GM21717 (cell line): ENCODE measurements around the gene ST14.
"Not testable (repeated sequence)": the region's sequence is repeated elsewhere in the genome, so short reads cannot be mapped to it uniquely, and the experiment has no call there.

ENCODE experiments used
- ATAC-seq: cut with Tn5 transposase; IDR thresholded peaks from one replicate; pipeline ENCODE4 v1.9.1; 2021; ENCODE audit warnings: mild to moderate bottlenecking, moderate library complexity; ENCODE audit not compliant: unreplicated experiment

Gene ST14

GRCh38 chr11:130188047-130188446, 28.5 kb downstream of the ST14 start:
- no peak for ATAC-seq

DNA sequence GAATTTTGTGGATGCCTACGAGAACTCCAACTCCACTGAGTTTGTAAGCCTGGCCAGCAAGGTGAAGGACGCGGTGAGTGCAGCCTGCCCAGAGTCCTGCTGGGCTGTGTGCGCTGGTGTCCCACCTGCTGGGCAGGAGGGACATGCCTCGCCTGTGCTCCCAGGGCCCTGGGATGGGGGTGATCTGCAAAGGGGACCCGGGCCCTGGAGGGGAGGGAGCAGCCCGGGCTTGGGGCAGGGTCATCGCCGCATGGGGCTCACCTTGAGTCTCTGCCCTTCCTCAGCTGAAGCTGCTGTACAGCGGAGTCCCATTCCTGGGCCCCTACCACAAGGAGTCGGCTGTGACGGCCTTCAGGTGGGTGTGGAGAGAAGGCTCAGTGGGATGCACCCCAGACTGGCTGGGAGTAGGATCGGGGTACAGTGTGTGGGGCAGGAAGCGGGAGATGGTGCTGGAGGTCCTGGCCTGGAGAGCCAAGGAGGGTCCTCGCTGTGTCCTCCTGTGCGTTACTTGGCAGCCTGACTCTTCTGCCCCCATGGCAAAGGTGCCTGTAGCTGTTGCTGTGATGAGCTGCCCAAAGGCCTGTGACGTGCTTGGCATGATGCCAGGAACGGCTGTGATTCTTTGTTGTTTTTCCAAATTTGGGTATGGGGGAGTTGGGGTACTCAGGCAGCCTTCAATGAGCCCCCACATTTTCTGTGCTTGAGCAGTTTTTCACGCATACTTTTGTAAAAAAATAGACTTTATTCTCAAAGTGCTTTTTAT, 29.2 kb downstream of the ST14 start:
- no peak for ATAC-seq

DNA sequence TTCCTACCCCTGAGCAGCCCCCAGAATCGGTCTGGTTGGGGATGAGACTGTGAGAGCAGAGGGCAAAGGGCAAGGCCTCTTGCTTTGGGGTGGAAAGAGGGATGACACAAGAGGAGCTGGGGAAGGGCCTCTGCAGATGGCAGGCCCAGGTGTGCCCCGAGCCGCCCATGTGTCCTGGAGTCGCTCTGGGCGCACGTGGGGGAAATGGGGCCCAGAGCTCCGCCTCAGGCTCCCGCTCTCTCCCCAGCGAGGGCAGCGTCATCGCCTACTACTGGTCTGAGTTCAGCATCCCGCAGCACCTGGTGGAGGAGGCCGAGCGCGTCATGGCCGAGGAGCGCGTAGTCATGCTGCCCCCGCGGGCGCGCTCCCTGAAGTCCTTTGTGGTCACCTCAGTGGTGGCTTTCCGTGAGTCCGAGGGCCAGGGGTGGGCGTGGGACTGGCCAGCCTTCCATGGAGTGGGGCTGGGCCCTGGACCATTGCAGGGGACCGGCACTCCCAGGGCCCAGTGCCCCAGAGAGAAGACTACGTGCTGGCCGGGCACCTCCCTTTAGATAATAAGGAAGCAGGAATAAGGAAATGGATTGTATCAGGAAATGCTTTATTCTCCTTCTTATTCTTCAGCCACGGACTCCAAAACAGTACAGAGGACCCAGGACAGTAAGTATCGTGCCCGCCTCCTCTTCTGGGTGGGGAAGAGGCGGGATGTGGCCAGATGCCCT, 30.1 kb downstream of the ST14 start:
- no peak for ATAC-seq

DNA sequence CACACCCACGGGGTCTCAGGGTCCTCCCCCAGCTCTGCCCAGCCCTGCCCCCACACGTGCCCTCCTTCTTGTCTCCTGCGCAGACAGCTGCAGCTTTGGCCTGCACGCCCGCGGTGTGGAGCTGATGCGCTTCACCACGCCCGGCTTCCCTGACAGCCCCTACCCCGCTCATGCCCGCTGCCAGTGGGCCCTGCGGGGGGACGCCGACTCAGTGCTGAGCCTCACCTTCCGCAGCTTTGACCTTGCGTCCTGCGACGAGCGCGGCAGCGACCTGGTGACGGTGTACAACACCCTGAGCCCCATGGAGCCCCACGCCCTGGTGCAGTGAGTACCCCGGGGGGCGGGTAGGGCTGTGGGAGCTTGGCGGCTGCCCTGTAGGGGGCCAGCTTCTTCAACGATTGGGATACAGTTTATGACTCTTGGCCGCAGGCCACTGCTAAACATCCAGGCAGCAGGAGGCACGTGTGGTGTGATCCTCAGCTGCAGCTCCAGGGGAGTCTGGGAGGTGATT, 30.8 kb downstream of the ST14 start:
- ATAC-seq = no peak

- ATAC-seq = no peak
Observed at GRCh38 chr11:130191896-130192295, 32.3 kb downstream of the ST14 start.

- no peak for ATAC-seq
Observed at GRCh38 chr11:130192845-130193267, 33.3 kb downstream of the ST14 start.

DNA sequence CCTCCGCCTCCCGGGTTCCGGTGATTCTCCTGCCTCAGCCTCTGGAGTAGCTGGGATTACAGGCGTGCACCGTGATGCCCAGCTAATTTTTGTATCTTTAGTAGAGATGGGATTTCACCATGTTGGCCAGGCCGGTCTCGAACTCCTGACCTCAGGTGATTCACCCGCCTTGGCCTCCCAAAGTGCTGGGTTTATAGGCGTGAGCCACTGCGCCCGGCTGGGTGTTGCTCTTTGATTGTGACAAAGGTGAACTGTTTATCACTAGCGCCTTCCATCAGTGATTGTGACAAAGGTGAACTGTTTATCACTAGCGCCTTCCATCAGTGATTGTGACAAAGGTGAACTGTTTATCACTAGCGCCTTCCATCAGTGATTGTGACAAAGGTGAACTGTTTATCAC, 34.0 kb downstream of the ST14 start:
- not testable (repeated sequence) for ATAC-seq

DNA sequence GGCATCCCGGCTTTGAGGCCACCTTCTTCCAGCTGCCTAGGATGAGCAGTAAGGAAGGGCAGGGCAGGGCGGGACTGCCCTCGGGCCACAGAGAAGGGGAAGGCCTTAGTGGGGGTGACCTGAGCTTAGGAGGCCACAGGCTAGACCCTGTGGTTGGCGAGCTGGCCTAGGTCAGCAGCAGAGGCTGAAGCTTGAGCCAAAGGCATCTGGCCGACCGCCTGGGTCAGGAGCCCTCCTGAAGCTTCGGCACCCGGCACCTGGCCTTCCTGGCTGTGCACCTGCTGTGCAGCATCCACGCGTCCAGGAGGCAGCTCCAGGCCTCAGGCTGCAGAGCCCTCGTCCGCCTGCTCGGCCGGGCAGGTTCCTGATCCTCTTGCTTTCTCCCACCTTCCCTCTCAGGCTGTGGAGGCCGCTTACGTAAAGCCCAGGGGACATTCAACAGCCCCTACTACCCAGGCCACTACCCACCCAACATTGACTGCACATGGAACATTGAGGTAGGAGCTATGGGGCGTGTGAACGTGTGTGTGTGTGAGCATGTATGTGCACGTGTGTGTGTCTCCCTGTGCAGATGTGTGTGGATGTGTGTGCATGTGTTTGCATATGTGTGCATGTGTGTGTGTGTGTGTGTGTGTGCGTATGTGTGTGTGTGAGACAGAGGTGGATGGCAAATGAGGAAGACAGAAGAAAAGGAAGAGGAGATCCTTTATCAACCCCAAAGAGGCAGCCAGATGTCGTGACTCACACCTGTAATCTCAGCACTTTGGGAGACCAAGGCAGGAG, 34.9 kb downstream of the ST14 start:
- ATAC-seq = no peak

DNA sequence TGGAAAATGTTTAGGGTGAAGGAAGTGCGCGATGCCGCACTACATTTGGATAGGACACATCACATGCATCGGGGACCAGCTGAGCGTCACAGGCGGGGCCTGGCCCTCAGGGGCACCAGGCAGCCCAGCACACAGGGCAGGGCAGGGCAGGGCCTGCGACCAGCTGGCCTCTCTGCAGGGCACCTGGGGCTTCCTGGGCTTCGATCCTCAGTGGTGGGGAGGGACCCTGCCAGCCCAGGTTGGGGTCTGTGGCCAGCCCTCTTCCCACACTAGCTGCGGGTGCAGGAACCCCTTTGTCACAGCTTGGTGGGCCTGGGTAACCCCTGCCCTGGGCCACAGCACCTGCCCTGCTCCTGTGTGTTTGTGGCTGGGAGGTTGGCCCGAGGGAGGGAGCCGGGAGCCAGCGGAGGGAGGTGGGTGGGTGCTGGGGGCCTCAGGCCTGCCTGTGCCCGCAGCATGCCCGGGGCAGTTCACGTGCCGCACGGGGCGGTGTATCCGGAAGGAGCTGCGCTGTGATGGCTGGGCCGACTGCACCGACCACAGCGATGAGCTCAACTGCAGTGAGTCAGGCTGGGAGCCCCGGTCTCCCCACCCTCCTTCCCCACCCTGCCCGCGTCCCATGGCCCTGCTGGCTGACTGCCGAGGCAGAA, 37.9 kb downstream of the ST14 start:
- no peak for ATAC-seq

- no peak for ATAC-seq
Observed at GRCh38 chr11:130198292-130198691, 38.7 kb downstream of the ST14 start.

- ATAC-seq = no peak
Observed at GRCh38 chr11:130198964-130199363, 39.4 kb downstream of the ST14 start.

DNA sequence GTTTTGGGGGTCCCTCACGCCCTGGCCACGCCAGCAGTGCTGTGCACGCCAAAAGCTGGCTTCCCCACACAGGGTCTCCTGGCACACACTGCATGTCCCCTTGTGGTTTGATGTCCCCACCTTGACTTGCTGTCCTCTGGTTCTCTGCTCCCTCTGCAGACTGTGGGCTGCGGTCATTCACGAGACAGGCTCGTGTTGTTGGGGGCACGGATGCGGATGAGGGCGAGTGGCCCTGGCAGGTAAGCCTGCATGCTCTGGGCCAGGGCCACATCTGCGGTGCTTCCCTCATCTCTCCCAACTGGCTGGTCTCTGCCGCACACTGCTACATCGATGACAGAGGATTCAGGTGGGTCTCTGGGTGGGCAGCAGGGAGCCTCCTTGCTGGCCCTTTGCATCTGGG, 40.2 kb downstream of the ST14 start:
- ATAC-seq = no peak

- no peak for ATAC-seq
Observed at GRCh38 chr11:130201026-130201425, 41.4 kb downstream of the ST14 start.

DNA sequence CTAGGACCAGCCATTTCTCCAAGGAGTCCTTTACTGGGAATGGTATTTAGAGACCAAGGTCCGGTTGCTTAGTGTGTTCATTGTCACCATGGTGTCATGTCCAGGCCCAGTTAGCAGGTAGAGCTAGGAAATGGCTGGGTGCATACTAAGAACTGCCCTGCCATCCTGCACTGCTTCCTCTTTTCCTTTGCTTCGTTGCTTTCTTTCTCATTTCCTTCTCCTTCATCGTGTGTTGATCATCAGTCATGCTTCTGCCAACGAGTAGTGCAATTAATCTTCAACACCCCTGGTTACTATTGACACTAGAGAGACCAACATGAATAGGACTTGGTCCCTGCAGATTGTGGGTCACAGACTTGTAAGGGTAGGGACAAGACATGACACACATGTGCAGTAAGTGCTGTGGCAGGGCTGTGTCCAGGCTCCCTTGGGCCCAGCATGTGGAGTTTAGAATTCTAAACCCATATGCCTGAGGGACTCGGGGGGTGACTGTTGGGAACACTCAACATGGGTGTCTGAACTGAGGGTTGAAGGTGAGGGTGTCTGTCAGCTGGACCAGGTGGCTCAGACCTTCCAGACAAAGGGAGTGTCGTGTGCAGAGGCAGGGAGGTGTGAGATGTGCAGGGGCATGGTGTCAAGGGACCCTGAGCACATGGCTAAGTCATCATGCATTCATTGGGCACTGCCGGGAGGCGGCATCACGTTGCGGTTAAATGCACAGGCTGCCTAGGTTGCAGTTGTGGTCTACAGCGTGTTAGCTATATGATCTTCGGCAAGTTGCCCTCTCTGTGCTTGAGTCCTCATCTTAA, 42.6 kb downstream of the ST14 start:
- ATAC-seq = no peak

GRCh38 chr11:130202818-130203689, 43.5 kb downstream of the ST14 start:
- ATAC-seq = no peak

GRCh38 chr11:130203766-130204702, 44.5 kb downstream of the ST14 start:
- no peak for ATAC-seq

- ATAC-seq = no peak
Observed at GRCh38 chr11:130204703-130205095, 45.1 kb downstream of the ST14 start.

DNA sequence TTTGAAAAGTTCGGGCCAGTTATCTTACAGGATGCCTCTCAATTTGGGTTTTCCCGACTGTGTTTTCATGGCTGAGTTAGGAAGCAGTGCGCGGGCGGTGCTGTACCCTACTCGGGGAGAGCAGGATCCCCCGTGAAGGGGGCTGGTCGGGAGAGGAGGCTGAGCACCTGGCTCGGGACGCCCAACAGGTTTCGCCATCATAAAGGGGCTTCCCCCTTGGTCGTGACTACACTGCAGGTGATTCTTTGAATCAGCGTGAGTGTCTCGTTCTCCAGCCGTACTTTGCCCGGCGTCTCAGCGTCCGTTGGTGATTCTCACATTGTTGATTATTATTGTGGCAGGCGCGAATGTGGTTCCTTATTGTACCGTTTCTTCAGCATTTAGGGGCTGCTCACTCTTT, 46.6 kb downstream of the ST14 start:
- ATAC-seq = no peak
